Type B pancreatic cell (in vitro differentiated cells): ENCODE measurements around the gene MPND. TPM values are rescaled to one million over a fixed set of nuclear protein-coding genes. Genes with fewer than 3 reads are reported as not detected.

Source experiments
- DNase-seq: peaks from one replicate; pipeline ENCODE4 v3.0.0; 2021; ENCODE audit warnings: mixed read lengths; ENCODE audit not compliant: unreplicated experiment; ENCODE audit errors: extremely low spot score
- H3K27ac Mint-ChIP-seq: 2 replicates; pipeline ENCODE4 v1.8.0; 2021; ENCODE audit warnings: mild to moderate bottlenecking, mixed read lengths
- H3K27me3 Mint-ChIP-seq: 2 replicates; pipeline ENCODE4 v1.8.0; 2021; ENCODE audit warnings: mixed read lengths
- H3K36me3 Mint-ChIP-seq: 2 replicates; pipeline ENCODE4 v1.8.0; 2021; ENCODE audit warnings: mixed read lengths
- H3K4me1 Mint-ChIP-seq: one replicate; pipeline ENCODE4 v1.8.0; 2021; ENCODE audit warnings: mixed read lengths; ENCODE audit not compliant: unreplicated experiment
- H3K4me3 Mint-ChIP-seq: 2 replicates; pipeline ENCODE4 v1.8.0; 2021; ENCODE audit warnings: mild to moderate bottlenecking, mixed read lengths
- H3K9me3 Mint-ChIP-seq: 2 replicates; pipeline ENCODE4 v1.8.0; 2021; ENCODE audit warnings: mixed read lengths
- CTCF ChIP-seq: fragments of 200-600 bp; sonication (generic); conservative IDR thresholded peaks from 2 replicates; pipeline ENCODE4 v1.5.0; 2021; ENCODE audit warnings: antibody characterized with exemption, mild to moderate bottlenecking
- total RNA-seq: library from RNA; stranded (reverse); gene quantifications from 2 replicates; pipeline ENCODE4 v1.2.1, GENCODE V29; 2021; ENCODE audit warnings: low replicate concordance

MPND gene
- total RNA-seq, 1 donor from 2014 or later = 43.6 TPM

- Mint-ChIP-seq H3K4me3 (no peak overlapping the region), H3K27me3 (no peaks in the 10 kb centered on the region), H3K27ac (peak overlapping the region; percentile 78)
These were observed 27.2 kb downstream of the MPND start for GRCh38 chr19:4370418-4371041.

GRCh38 chr19:4371247-4372164 is 28.1 kb downstream of the MPND start:
- TF ChIP-seq CTCF = no peak
- peaks cover 35% of the 10 kb centered on the region for H3K4me1 Mint-ChIP-seq
- no peaks in the 10 kb centered on the region for H3K27me3 Mint-ChIP-seq
- DNase-seq = no peak
- no peak overlapping the region for H3K4me3 Mint-ChIP-seq
- H3K36me3 Mint-ChIP-seq = peaks cover 3% of the 10 kb centered on the region
- H3K27ac Mint-ChIP-seq = peak overlapping the region; percentile 78
- no peaks in the 10 kb centered on the region for H3K9me3 Mint-ChIP-seq

More at GRCh38 chr19:4370418-4371041, 27.2 kb downstream of the MPND start:
- H3K36me3 Mint-ChIP-seq = no peaks in the 10 kb centered on the region
- H3K9me3 Mint-ChIP-seq = no peaks in the 10 kb centered on the region
- TF ChIP-seq CTCF = no peak
- DNase-seq = no peak
- peaks cover 25% of the 10 kb centered on the region for H3K4me1 Mint-ChIP-seq

- peaks cover 38% of the 10 kb centered on the region for H3K4me1 Mint-ChIP-seq
- DNase-seq = no peak
- TF ChIP-seq CTCF = no peak
- H3K27ac Mint-ChIP-seq = peak overlapping the region; percentile 55
- H3K27me3 Mint-ChIP-seq = no peaks in the 10 kb centered on the region
- peaks cover 3% of the 10 kb centered on the region for H3K36me3 Mint-ChIP-seq
- H3K9me3 Mint-ChIP-seq = no peaks in the 10 kb centered on the region
- no peak overlapping the region for H3K4me3 Mint-ChIP-seq
These were observed 29.0 kb downstream of the MPND start for GRCh38 chr19:4372165-4373012.

GRCh38 chr19:4373013-4373367 is 29.6 kb downstream of the MPND start:
- H3K4me1 Mint-ChIP-seq = peaks cover 35% of the 10 kb centered on the region
- H3K9me3 Mint-ChIP-seq = no peaks in the 10 kb centered on the region
- TF ChIP-seq CTCF = no peak
- H3K4me3 Mint-ChIP-seq = no peak overlapping the region
- H3K27me3 Mint-ChIP-seq = no peaks in the 10 kb centered on the region
- DNase-seq = no peak
- peak overlapping the region; percentile 55 for H3K27ac Mint-ChIP-seq
- H3K36me3 Mint-ChIP-seq = peaks cover 3% of the 10 kb centered on the region
